T-helper 1 cell treated with Interleukin-12 subunit alpha and Interleukin-12 subunit beta and Interleukin-4 antibody, amounts not matched to agents 30 ng/mL and 1 ng/mL, for 36 hours (primary cell): ENCODE results near the gene POLR3C. TPM values are rescaled to one million over a fixed set of nuclear protein-coding genes. Genes with fewer than 3 reads are reported as not detected.

Experiments used
- intact Hi-C: fragments of 100-400 bp; cut with micrococcal nuclease; formaldehyde crosslinking; loops from one replicate; pipeline ENCODE4 v1.15.1; 2024
- total RNA-seq: library from RNA; stranded (reverse); gene quantifications from 2 replicates; pipeline ENCODE4 v1.2.3, GENCODE V29; 2022

Gene POLR3C
- total RNA-seq, 1 donor from 2014 or later = 32.8 TPM

GRCh38 chr1:145863282-145864018 is 39.5 kb downstream of the POLR3C start:
- intact Hi-C loops = no loop called here

DNA sequence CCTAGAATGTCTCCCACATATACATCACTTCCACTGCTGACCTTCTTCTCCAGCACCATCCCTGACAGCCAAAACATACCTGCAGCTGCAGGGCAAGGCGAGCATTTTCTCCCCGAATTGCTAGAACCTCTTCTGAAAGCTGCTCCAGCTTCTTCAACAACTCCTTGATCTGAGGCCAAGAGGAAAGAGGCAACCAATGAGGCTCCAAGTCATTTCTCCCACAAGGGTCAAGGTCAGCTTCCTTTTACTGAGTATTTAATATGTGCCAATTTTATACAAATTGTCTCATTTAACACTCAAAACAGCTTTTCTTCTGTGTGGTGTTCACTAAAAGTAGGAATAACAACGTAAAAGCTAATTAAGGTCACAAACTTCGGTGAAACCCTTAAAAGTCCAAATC is 44.2 kb downstream of the POLR3C start:
- intact Hi-C loops = no loop called here

- intact Hi-C loops = no loop called here
Measured at GRCh38 chr1:145871994-145872924, 48.3 kb downstream of the POLR3C start.

DNA sequence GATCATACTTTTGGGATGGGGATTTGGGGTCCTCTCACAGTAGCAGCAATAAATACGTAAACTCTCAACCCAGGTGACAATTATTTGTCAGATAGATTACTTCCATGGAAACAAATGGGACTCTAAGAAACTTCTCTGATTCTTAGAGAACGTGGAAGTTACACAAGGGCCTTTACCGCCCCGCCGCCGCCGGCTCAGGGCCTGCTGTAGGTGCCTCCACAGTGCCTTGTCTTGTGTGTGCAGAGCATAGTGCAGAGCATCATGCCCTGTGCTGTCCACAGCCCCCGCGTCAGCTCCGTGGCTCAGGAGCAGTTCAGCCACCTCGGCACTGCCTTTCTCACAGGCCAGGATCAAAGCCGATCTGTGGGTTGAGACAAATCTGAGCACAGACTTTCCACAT is 50.6 kb downstream of the POLR3C start:
- intact Hi-C loops = no loop called here

DNA sequence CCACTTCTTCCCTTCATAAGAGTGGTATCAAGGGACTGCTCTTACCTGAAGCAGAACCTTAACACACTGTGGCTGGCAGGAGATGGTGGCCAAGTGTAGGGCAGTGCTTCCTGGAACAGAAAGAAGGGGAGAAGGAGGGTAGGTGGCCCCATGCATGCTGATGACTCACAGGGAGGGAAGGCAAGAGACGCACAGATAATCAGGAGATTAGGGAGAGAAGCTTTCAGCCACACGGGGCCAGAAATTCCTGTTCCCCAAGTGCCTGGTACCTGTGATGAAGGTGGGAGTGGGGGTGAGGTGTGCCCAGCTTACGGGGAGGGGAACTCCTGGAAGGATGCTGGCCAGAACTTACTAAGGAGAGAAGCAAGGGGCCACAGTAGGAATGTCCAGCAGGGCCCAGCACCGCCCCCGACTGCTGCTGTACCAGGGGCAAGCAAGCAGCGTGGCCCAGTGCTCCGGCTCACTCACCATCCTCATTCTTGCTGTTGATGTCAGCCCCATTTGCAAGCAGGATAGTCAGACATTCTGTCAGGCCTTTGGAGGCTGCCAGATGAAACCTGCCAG is 54.0 kb downstream of the POLR3C start:
- intact Hi-C loops = no loop called here

- intact Hi-C loops = no loop called here
Measured at GRCh38 chr1:145878724-145879123, 54.7 kb downstream of the POLR3C start.

DNA sequence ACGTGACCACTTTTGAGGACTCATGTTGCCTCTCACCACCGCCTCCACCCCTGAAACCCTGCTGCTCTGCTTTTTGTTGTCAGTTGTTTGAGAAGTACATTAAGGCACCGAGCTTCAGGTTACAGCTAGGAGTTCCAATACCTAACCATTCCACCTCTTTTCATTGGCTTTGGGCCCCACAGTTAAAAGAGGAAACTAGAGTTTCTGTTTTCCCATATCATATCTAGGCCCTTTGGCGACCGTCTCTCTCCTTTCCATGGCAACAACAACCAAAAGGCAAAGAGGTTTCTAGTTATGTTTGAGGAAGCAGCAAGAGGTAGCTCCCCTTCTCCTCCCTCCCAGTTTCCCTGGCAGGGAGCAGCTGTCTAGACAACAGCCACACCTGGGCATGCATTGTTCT is 55.8 kb downstream of the POLR3C start:
- intact Hi-C loops = no loop called here

GRCh38 chr1:145884675-145885074 is 60.7 kb downstream of the POLR3C start:
- intact Hi-C loops = loop anchor here (1.0 to 2.0 kb wide), 5 partner anchors 24 to 80 kb away; partner anchors contain the start of genes ANKRD34A, LIX1L, PEX11B and POLR3GL

DNA sequence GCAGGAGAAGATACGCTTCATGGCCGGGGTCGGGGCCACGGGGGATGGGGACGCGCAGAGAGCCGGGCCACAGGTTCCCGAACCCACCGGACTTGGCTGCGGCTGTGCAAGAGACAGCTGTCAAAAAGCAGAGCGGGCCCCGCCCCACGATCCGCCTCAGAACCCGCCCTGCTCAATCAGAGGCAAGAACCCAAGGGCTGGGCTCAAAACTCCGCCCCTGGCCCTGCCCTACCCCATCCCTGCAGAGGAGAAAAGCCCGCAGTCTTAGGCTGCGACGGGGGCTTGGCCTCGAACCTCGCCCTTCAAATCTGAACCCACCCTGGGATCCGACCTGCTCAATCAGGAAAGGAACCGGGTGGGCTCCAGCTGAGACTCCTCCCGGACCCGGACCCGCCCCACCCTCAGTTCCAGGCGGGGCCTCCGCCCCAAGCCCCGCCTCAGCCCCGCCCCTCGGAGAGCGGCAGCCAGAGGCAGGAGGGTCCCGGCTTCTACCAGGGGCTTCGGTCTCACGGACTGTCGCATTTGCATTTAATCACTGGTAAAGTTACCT is 61.8 kb downstream of the POLR3C start, which contains the start of gene ANKRD35:
TSS of gene ANKRD35 (minus strand) at position 129 of the 550 bp plus-strand sequence. CDS start at position 21, 108 bp downstream.
- intact Hi-C loops = loop anchor here (1.0 to 2.0 kb wide), 6 partner anchors 26 to 78 kb away; partner anchors contain the start of genes ANKRD34A, LIX1L, NUDT17 and PEX11B

DNA sequence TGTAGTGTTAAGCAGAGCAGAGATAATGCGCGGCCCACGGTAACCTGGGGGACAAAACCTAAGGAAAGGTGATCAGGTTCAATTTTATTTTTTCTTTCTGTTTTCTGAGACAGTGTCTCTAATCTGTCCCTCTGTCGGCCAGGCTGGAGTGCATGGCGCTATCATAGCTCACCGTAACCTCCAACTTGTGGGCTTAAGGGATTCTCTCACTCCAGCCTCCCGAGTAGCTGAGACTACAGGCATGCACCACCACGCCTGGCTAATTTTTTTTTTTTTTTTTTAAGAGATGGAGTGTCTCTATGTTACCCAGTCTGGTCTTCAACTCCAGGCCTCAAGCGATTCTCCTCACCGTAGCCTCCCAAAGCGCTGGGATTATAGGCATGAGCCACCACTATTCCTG is 62.4 kb downstream of the POLR3C start:
- intact Hi-C loops = loop anchor here (1.0 kb wide), 1 partner anchor 41 kb away; the partner anchor contains the start of gene NUDT17

DNA sequence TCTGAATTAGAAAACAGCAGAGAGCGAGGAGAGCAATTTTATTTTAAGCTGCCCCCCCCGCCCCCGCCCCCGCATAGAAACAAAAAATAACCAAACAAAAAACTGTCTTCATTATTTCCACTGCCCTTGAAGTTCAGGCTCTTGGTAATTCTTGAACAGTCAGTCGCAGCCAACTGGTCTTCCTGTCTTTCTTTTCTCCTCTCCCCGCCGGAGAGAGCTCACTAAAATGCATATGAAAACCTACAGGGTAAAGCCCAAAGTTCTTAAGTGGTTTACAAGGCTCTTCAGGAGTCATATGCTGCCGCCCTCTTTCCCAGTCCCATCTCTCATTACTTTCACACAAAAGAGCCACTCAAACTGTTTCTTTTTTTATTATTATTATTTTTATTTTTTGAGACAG is 62.8 kb downstream of the POLR3C start:
- intact Hi-C loops = loop anchor here (1.0 kb wide), 1 partner anchor 42 kb away; the partner anchor contains the start of gene NUDT17

- intact Hi-C loops = no loop called here
Measured at GRCh38 chr1:145887631-145888030, 63.6 kb downstream of the POLR3C start.

DNA sequence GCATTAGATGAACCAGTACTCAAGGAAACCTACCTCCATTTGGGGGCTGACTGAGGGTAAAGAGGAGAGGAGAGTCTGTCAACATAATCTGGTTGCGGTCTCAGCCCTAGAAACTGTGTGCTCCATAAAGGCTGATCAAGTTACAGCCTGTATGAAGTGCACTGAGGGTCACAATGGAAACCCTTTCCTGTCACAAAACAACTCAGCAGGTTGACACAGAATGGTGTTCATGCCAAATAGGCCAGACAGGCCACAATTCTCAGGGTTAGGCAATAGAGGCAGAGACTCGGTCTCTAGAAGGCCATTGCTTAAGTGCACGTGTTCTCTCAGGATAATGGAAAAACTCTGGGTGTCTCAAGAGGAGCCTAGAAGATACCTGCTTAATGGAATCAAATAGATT is 65.7 kb downstream of the POLR3C start:
- intact Hi-C loops = no loop called here

DNA sequence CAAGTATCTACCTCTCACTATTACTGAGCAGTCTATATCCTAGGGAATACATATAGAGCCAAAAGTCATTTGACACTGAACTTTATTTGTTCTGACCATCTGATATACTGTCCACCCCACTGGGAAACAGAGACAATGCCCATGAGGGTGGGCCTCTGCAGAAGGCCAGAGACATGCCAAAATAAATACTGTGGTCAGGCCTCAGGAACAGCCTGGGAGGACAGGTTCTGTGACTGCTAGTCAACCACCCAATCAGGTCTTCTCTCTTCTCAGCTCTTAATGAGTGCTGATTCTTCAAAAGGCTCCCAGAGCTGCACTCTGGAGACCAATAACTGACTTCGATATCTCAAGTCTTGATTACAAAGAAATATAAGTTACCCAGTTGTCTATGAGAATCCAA is 67.1 kb downstream of the POLR3C start:
- intact Hi-C loops = loop anchor here (1.0 kb wide), 3 partner anchors 19 to 122 kb away; partner anchors contain the start of gene ITGA10

GRCh38 chr1:145891587-145892485 is 67.8 kb downstream of the POLR3C start:
- intact Hi-C loops = loop anchor here (1.0 kb wide), 3 partner anchors 18 to 121 kb away; partner anchors contain the start of gene ITGA10

DNA sequence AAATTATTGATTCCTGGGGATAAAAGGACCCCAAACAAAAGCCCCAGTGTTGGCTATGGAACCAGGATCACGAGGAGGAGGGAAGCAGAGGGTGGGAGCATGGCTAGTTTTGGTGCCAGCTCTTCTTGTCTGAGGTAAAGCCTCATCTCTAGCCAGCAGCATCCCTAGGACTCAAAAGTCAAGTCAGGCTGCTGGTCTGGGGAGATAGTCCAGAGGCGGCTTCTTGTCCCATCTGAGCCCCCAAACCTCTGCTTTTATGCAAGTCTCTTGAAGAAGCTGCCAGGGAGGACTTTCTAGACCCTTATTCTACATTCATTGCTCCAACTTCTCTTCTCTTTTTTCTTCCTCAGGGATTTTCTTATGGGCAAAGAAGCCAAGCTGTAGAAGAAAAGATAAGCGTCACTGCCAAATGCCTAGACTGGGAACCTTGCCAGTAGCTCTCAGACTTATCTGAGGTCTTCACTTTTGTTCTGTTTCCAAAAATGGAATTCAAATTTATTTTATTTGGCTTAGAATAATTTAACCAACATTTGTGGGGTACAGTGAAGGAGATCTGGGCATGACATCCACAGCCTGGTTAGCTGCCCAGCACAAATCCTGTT is 68.6 kb downstream of the POLR3C start:
- intact Hi-C loops = no loop called here

DNA sequence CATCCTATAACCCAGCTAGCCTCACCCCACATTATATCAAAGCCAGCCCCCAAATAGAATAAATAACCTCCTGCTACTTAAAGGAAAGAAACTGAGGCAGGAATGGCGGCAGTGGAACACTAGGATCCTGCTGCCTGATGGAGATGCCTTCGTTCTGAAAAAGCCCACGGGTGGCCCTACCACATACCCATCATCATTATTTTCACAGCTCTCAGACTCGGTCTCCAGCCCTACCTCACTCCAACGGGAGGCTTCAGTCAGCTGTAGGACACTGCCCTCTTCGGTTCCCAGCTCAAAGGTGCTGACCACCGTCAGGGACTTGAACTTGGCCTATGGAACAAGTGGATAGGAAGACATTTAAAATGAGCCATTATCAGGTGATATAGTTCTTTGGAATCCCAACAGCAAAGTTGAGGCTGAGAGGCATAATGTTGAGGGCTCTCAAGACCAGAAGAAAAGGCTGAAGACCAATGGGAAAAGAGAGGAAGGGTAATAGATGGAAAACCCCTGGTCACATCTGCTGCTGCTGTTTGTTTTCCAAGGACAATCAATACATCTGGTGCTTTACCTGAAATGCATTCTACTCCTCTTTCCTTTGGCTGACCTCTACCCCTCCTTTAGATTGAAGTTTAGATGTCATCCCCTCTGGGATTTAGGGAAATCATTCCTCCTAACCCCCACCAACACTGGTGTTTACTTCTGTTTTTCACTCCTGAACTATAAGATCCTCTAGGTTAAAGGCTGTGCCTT is 69.5 kb downstream of the POLR3C start:
- intact Hi-C loops = no loop called here
